Left renal cortex interstitium (tissue), 4 donors: Measurements from ENCODE around the gene PCDH11X. TPM values are rescaled to one million over a fixed set of nuclear protein-coding genes. Genes with fewer than 3 reads are reported as not detected.
"Not testable (repeated sequence)": the region's sequence is repeated elsewhere in the genome, so short reads cannot be mapped to it uniquely, and the experiment has no call there.

ENCODE experiments used
- DNase-seq, 4 donors: peaks; one replicate each; pipeline ENCODE4 v3.0.0-alpha.2; 2013; ENCODE audit warnings: low read depth in 4 of 4, low spot score in 2 of 4, missing footprints in 1 of 4
- polyA plus RNA-seq, 4 donors: library from polyadenylated mRNA; unstranded; fragments of 120-200 nt; gene quantifications; one replicate each; pipeline ENCODE4 v1.2.1, GENCODE V29; 2013; ENCODE audit not compliant: insufficient read length in 4 of 4

Gene PCDH11X
- under 1 TPM; 0.03 to 0.55 (median 0.14) TPM for polyA plus RNA-seq

- not testable (repeated sequence) for DNase-seq
Measured at GRCh38 chrX:91779135-91779534, at the start of gene PCDH11X. Gene PCDH11X (plus strand): TSS chrX:91779375. CDS start chrX:91835505, 56,130 bp downstream.

DNA sequence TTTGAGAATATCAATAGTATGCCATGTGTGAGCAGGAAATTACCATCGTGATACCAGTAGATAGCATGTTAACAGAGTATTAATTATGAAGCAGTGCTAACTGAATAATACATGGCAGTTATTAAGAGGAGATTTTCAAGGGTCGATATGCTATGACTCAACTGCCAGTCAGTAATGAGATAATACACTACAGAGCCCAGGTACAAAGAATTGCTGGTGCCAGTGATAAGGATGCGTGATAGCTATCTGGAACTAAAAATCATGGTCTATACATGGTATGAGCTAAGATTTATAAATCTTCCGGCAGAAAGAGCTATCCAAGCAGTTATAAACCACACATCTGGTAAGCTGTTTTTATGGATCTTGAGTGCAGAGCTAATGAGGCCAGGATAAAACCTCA lies 31.7 kb upstream of the PCDH11X start:
- not testable (repeated sequence) for DNase-seq

- not testable (repeated sequence) for DNase-seq
Measured at GRCh38 chrX:91753022-91753421, 26.2 kb upstream of the PCDH11X start.

GRCh38 chrX:91770619-91771488 lies 8.3 kb upstream of the PCDH11X start:
- DNase-seq = not testable (repeated sequence)

GRCh38 chrX:91773943-91774342 lies 5.2 kb upstream of the PCDH11X start:
- DNase-seq = not testable (repeated sequence)

- DNase-seq = not testable (repeated sequence)
Measured at GRCh38 chrX:91780008-91780407, 833 bp downstream of the PCDH11X start.

- DNase-seq = not testable (repeated sequence)
Measured at GRCh38 chrX:91780698-91781097, 1.5 kb downstream of the PCDH11X start.

- not testable (repeated sequence) for DNase-seq
Measured at GRCh38 chrX:91781553-91782298, 2.6 kb downstream of the PCDH11X start.

DNA sequence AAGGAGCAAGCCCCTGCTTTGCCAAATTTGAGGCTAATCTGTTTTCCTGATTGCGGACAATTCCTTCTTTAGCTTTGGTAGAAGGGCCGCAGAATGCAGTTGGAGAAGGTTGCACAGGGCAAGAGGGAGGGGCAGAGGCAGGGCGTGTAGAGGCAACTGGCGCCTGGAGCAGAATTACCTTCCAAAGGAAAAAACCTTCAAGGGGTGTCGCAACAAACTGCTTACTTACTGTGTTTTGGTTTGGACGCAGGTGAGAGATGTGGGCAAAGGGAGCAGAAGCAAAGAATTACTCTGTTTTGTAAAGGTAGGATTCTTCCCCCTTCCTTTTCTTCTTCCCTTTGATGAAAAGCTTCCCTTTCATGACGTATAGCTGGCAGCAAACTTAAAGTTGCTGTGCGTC lies 3.6 kb downstream of the PCDH11X start:
- not testable (repeated sequence) for DNase-seq

- not testable (repeated sequence) for DNase-seq
Measured at GRCh38 chrX:91817537-91817936, 38.4 kb downstream of the PCDH11X start.

- DNase-seq = not testable (repeated sequence)
Measured at GRCh38 chrX:91825321-91825720, 46.1 kb downstream of the PCDH11X start.
